HepG2 (cell line): Measurements from ENCODE around the gene GSG1. TPM values are rescaled to one million over a fixed set of nuclear protein-coding genes. Genes with fewer than 3 reads are reported as not detected.

Experiments used
- ATAC-seq: fragments of 200-7000 bp; cut with Tn5 transposase; 3 replicates; pipeline ENCODE4 v1.9.1; 2020; ENCODE audit warnings: mild to moderate bottlenecking, moderate library complexity
- BruUV-seq: library from RNA; stranded (reverse); fragments of 400-500 nt; replicated peaks from 2 replicates; lab custom pipeline; 2021; lab: Mats Ljungman, UMichigan
- CTCF ChIA-PET: fragments of 300-600 bp; formaldehyde crosslinking; extraction: SDS; loops from one replicate; lab custom pipeline; 2021; ENCODE audit warnings: low total read pairs, inconsistent platforms, low intra/inter-chr PET ratio; lab: Yijun Ruan, JAX
- POLR2A ChIA-PET: fragments of 350-600 bp; sonication (Branson Sonifier 250); formaldehyde crosslinking; loops from one replicate; lab custom pipeline; 2020; ENCODE audit warnings: antibody characterized with exemption, inconsistent platforms; lab: Yijun Ruan, JAX
- DNase-seq: peaks from one replicate; pipeline ENCODE4 v3.0.0-alpha.2; 2015; ENCODE audit warnings: low spot score
- FAIRE-seq: peaks from 3 replicates; lab custom pipeline; 2011; peaks lifted over from hg19 to GRCh38; lab: Jason Lieb, UNC
- H2AFZ ChIP-seq: one replicate; pipeline ENCODE4 v1.6.1; 2011; ENCODE audit warnings: low read length, inconsistent platforms
- H3K27ac ChIP-seq: fragments of 300-600 bp; 3 replicates; pipeline ENCODE4 v1.8.0; 2011; ENCODE audit warnings: mixed run types, mild to moderate bottlenecking, mixed read lengths, low read length, inconsistent platforms; ENCODE audit not compliant: insufficient read depth; ENCODE audit errors: extremely low read length
- H3K27me3 ChIP-seq, 2 experiments: fragments of 200-600 bp in 1 of 2; 2 replicates in 1 of 2; 3 replicates in 1 of 2; pipeline versions ENCODE4 v1.6.0 to v1.8.0; 2011; ENCODE audit warnings: low read length in 2 of 2, mild to moderate bottlenecking in 2 of 2, moderate library complexity in 2 of 2, inconsistent platforms in 1 of 2; ENCODE audit not compliant: insufficient read depth in 2 of 2, control insufficient read depth in 1 of 2
- H3K36me3 ChIP-seq, 2 experiments: fragments of 200-600 bp in 1 of 2; replicated peaks in 1 of 2; 2 replicates in 1 of 2; 3 replicates in 1 of 2; pipeline versions ENCODE4 v1.5.1 to v1.8.0; 2011; ENCODE audit warnings: low read length in 2 of 2, inconsistent platforms in 1 of 2; ENCODE audit not compliant: insufficient read depth in 2 of 2, control insufficient read depth in 1 of 2
- H3K4me1 ChIP-seq: 2 replicates; pipeline ENCODE4 v1.5.1; 2012; ENCODE audit warnings: low read length, inconsistent platforms; ENCODE audit not compliant: insufficient read depth
- H3K4me2 ChIP-seq: 2 replicates; pipeline ENCODE4 v1.6.0; 2011; ENCODE audit warnings: low read depth, low read length, inconsistent platforms
- H3K4me3 ChIP-seq, 3 experiments: fragments of 200-600 bp in 1 of 3; sonication (generic), shearing (Covaris generic) in 1 of 3; replicated peaks in 1 of 3; 2 replicates each; pipeline ENCODE4 v1.5.1; 2011 to 2016; ENCODE audit warnings: low read length in 3 of 3, inconsistent platforms in 2 of 3, low read depth in 2 of 3, mild to moderate bottlenecking in 2 of 3, control low read depth in 1 of 3, mixed read lengths in 1 of 3; ENCODE audit not compliant: insufficient read depth in 1 of 3
- H3K79me2 ChIP-seq: one replicate; pipeline ENCODE4 v1.6.1; 2011; ENCODE audit warnings: low read length, inconsistent platforms; ENCODE audit not compliant: insufficient read depth
- H3K9ac ChIP-seq: 2 replicates; pipeline ENCODE4 v1.6.0; 2011; ENCODE audit warnings: mild to moderate bottlenecking, low read depth, low read length, inconsistent platforms; ENCODE audit not compliant: insufficient read depth
- H3K9me3 ChIP-seq: 2 replicates; pipeline ENCODE4 v1.5.1; 2012; ENCODE audit warnings: mild to moderate bottlenecking, low read length
- H4K20me1 ChIP-seq: 2 replicates; pipeline ENCODE4 v1.6.0; 2011; ENCODE audit warnings: inconsistent platforms, mild to moderate bottlenecking, low read length, moderate library complexity; ENCODE audit not compliant: insufficient read depth
- ASH2L ChIP-seq: fragments of 300-600, 200-600 bp; sonication (generic); IDR thresholded peaks from 2 replicates; pipeline ENCODE4 v1.7.0; 2017; ENCODE audit warnings: low read depth, mild to moderate bottlenecking, moderate library complexity, mixed read lengths, low read length; ENCODE audit not compliant: insufficient read length
- CREB1 ChIP-seq, 2 experiments: fragments of 450-650 bp in 1 of 2; IDR thresholded peaks; 2 replicates each; pipeline ENCODE4 v1.6.1; 2016 to 2017; ENCODE audit warnings: control low read depth in 1 of 2, mild to moderate bottlenecking in 1 of 2, missing compliant biosample characterization in 1 of 2, missing genetic modification characterization in 1 of 2
- CREM ChIP-seq, 2 experiments: sonication (generic) in 1 of 2; formaldehyde crosslinking in 1 of 2; IDR thresholded peaks; 2 replicates each; pipeline versions ENCODE4 v1.4.0 to v1.6.1; 2016 to 2020; ENCODE audit warnings: antibody characterized with exemption in 1 of 2, mild to moderate bottlenecking in 1 of 2, missing genetic modification reagents in 1 of 2
- KDM2A ChIP-seq: sonication (generic); formaldehyde crosslinking; IDR thresholded peaks from 2 replicates; pipeline ENCODE4 v1.4.0; 2020; ENCODE audit warnings: low read depth, missing genetic modification reagents, borderline replicate concordance
- KDM4B ChIP-seq: sonication (generic); formaldehyde crosslinking; IDR thresholded peaks from 2 replicates; pipeline ENCODE4 v1.4.0; 2020; ENCODE audit warnings: missing genetic modification reagents
- MXI1 ChIP-seq: IDR thresholded peaks from 3 replicates; pipeline ENCODE4 v1.6.1; 2012; ENCODE audit warnings: low read depth, low read length, inconsistent platforms, borderline replicate concordance
- MYC ChIP-seq: sonication (generic); formaldehyde crosslinking; IDR thresholded peaks from 2 replicates; pipeline ENCODE4 v1.9.0; 2021; ENCODE audit warnings: missing genetic modification reagents, borderline replicate concordance
- NFATC3 ChIP-seq: sonication (generic); formaldehyde crosslinking; IDR thresholded peaks from 2 replicates; pipeline ENCODE4 v1.5.1; 2020; ENCODE audit warnings: mild to moderate bottlenecking, missing genetic modification reagents
- SAFB2 ChIP-seq: sonication (generic); formaldehyde crosslinking; IDR thresholded peaks from 2 replicates; pipeline ENCODE4 v1.5.1; 2020; ENCODE audit warnings: missing genetic modification reagents, low read depth, mild to moderate bottlenecking, borderline replicate concordance
- SNRNP70 ChIP-seq: fragments of 200-400 bp; formaldehyde crosslinking; IDR thresholded peaks from 2 replicates; pipeline ENCODE4 v1.6.1; 2017; ENCODE audit warnings: mild to moderate bottlenecking, low read depth, low read length, moderate library complexity
- SOX13 ChIP-seq, 3 experiments: fragments of 450-650 bp in 1 of 3; sonication (generic) in 1 of 3; formaldehyde crosslinking in 1 of 3; IDR thresholded peaks in 2 of 3; conservative IDR thresholded peaks in 1 of 3; 2 replicates each; pipeline versions ENCODE4 v1.5.0 to v1.6.1; 2016 to 2020; ENCODE audit warnings: antibody characterized with exemption in 1 of 3, mild to moderate bottlenecking in 1 of 3, missing compliant biosample characterization in 1 of 3, missing genetic modification reagents in 1 of 3, moderate library complexity in 1 of 3
- SSRP1 ChIP-seq: IDR thresholded peaks from 2 replicates; pipeline ENCODE4 v1.6.1; 2016; ENCODE audit warnings: control low read depth
- ZNF333 ChIP-seq: sonication (generic); formaldehyde crosslinking; IDR thresholded peaks from 2 replicates; pipeline ENCODE4 v1.4.0; 2020; ENCODE audit warnings: mild to moderate bottlenecking, missing genetic modification reagents, borderline replicate concordance
- ZNF598 ChIP-seq: sonication (generic); formaldehyde crosslinking; IDR thresholded peaks from 2 replicates; pipeline ENCODE4 v1.5.1; 2020; ENCODE audit warnings: mild to moderate bottlenecking, missing genetic modification reagents, borderline replicate concordance
- ZSCAN31 ChIP-seq: sonication (generic); formaldehyde crosslinking; IDR thresholded peaks from 2 replicates; pipeline ENCODE4 v1.5.0; 2020; ENCODE audit warnings: low read depth, mild to moderate bottlenecking, missing genetic modification reagents
- WGBS: methylation state at CpG from one replicate; pipeline ENCODE4 v1.1.6; 2017; ENCODE audit warnings: low lambda C conversion rate; 5-methylcytosine and 5-hydroxymethylcytosine counted together
- in situ Hi-C: cut with HindIII; loops from 2 replicates; pipeline ENCODE4 v1.10.0; 2017; ENCODE audit warnings: low pct_unique_long_range_greater_than_20kb; ENCODE audit not compliant: extremely low pct_ligation_motif_present
- intact Hi-C: fragments of 100-400 bp; cut with micrococcal nuclease; formaldehyde crosslinking; loops from one replicate; pipeline ENCODE4 v1.10.0; 2022; ENCODE audit not compliant: unreplicated experiment
- polyA plus RNA-seq, 8 experiments: library from polyadenylated mRNA; depleted of rRNA in 3 of 8; stranded (reverse) in 7 of 8; unstranded in 1 of 8; fragments of >200 nt; fragmentation: Illumina TruSeq in 4 of 8; extraction: Trizol in 4 of 8; gene quantifications; 2 replicates each; pipeline versions ENCODE4 v1.2.1 to v1.2.3, GENCODE V29; 2011 to 2016; ENCODE audit warnings: low read depth in 4 of 8, missing spikeins in 1 of 8, mixed read lengths in 1 of 8; ENCODE audit not compliant: insufficient read depth in 1 of 8
- total RNA-seq, 5 experiments: library from RNA; depleted of rRNA; stranded (reverse); fragments of >200 nt; fragmentation: Illumina TruSeq; extraction: Trizol; gene quantifications; 2 replicates each; pipeline ENCODE4 v1.2.3, GENCODE V29; 2016; ENCODE audit warnings: low read depth in 1 of 5
- TF ChIP-seq, protein P1 (sequence below): sonication (generic); formaldehyde crosslinking; IDR thresholded peaks from 2 replicates; pipeline ENCODE4 v1.4.0; 2020; ENCODE audit warnings: missing genetic modification reagents

Gene GSG1
- total and polyA plus RNA-seq, 2 of the 13 experiments (the other 11 are each of a cell fraction or from before 2014, with no cell fraction given) = not detected

DNA sequence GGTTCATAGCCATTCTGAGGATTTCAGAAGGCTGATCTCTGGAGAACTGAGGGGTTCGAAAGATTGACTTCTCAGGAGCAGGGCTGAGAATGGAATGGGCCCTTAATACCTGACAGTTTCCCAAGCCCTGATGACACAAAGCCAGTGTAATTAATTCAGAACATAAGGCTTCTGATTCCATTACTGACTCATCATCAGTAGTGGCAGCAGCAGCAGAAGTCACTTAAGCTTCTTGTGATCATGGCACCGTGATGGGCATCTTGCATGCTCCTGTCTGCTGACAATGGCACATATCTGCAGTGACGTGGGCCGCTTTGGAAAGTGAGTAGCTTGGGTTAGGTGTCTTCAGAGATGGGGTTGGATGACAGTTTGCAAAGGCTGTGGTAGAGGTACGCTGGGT, 38.2 kb upstream of the GSG1 start:
- in situ Hi-C loops = no loop called here
- Histone ChIP-seq H4K20me1 (no peaks in the 10 kb centered on the region), H3K4me2 (no peak overlapping the region), H3K79me2 (no peaks in the 10 kb centered on the region), H3K27me3 (peaks cover 2 to 10% of the 10 kb centered on the region in 2 experiments; a peak in 3 of 5 replicates), H3K36me3 (no peaks in the 10 kb centered on the region), H2AFZ (no peak overlapping the region), H3K9me3 (no peaks in the 10 kb centered on the region), H3K4me3 (no peak overlapping the region), H3K27ac (no peak overlapping the region), H3K4me1 (no peaks in the 10 kb centered on the region), H3K9ac (no peak overlapping the region)
- CTCF ChIA-PET = no interaction called here
- FAIRE-seq = no peak
- WGBS = 0% methylated on average over 3 of the region's 5 CpGs
- POLR2A ChIA-PET = no interaction called here
- intact Hi-C loops = no loop called here
- no TSS peak for BruUV-seq
- DNase-seq = no peak
- TF ChIP-seq CREB1 (IDR thresholded peaks at IDR 0.05) (0 out of 2 replicates have a peak, but pooled peaks have one; percentile 6), CREB1 (CRISPR knock-in tag; IDR thresholded peaks at IDR 0.05) (no peak), ZNF598 (CRISPR knock-in tag) (no peak), SSRP1 (no peak)
- ATAC-seq = no peak

DNA sequence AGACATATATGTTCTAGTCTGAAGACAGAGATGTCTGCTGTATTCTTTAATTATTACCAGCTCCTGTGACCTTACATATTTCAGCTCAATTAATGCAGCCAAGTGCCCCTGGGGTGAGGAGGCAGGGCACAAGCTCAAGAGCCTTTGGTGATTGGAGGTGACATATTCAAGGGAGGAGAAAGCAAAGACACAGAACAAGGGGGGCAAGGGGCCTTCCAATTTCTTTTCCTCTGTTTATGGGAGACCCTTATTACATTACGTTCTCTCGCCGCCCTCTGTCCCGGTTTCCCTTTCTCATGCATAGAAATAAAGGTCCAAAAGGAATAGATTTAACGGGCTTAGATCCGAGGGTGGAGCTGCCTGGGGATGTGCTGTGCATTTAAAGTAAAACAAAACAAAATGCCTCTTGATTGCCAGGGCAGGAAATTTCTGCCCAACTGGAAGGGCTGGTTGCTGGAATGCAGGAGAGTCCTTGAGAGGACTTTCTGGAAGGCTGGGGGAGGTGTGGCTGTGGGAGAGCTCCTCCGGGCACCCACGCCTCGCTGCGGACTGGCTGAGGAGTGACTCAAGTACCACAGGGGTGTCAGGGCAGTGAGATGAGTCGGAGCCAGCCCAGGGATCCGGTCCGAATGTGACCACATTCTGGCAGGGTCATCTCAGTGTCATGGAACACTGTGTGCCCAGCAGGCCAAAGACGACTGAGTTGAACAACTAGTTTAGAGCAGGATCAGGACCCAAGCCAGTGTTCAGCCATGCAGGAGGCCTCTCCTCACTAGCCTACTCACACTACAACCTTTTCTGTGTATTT, 32.1 kb upstream of the GSG1 start:
- WGBS = 31% methylated on average over 7 of the region's 14 CpGs
- CTCF ChIA-PET = no interaction called here
- no peak overlapping the region for H3K27ac ChIP-seq

More for the DNA sequence above, 32.1 kb upstream of the GSG1 start:
- Histone ChIP-seq H3K4me1 (no peaks in the 10 kb centered on the region), H2AFZ (no peak overlapping the region), H3K79me2 (no peaks in the 10 kb centered on the region), H3K4me2 (no peak overlapping the region), H3K27me3 (peaks cover 0 to 3% of the 10 kb centered on the region in 2 experiments; a peak in 1 of 5 replicates), H3K9me3 (no peaks in the 10 kb centered on the region), H4K20me1 (no peaks in the 10 kb centered on the region), H3K9ac (no peak overlapping the region), H3K36me3 (no peaks in the 10 kb centered on the region), H3K4me3 (no peak overlapping the region)
- DNase-seq (no peak), FAIRE-seq (no peak), ATAC-seq (no peak)
- POLR2A ChIA-PET = no interaction called here
- no TSS peak for BruUV-seq
- no peak for TF ChIP-seq KDM2A
- no peak for TF ChIP-seq MYC
- TF ChIP-seq CREM (IDR thresholded peaks at IDR 0.05) = no peak
- TF ChIP-seq CREM (CRISPR knock-in tag; IDR thresholded peaks at IDR 0.05) = no peak
- no peak for TF ChIP-seq MXI1
- TF ChIP-seq, protein P1, sequence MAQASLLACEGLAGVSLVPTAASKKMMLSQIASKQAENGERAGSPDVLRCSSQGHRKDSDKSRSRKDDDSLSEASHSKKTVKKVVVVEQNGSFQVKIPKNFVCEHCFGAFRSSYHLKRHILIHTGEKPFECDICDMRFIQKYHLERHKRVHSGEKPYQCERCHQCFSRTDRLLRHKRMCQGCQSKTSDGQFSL (CRISPR knock-in tag) = no peak
- no peak for TF ChIP-seq SOX13 (IDR thresholded peaks at IDR 0.05)
- TF ChIP-seq SOX13 (CRISPR knock-in tag; conservative IDR thresholded peaks at IDR 0.05 in 1 of 2, IDR thresholded peaks at IDR 0.05 in 1 of 2) = no peak
- no peak for TF ChIP-seq SNRNP70
- no peak for TF ChIP-seq KDM4B (CRISPR knock-in tag)
- TF ChIP-seq ASH2L = no peak
- TF ChIP-seq SAFB2 (CRISPR knock-in tag) = no peak
- no peak for TF ChIP-seq ZSCAN31 (CRISPR knock-in tag)
- no peak for TF ChIP-seq NFATC3 (CRISPR knock-in tag)
- TF ChIP-seq ZNF333 (CRISPR knock-in tag) = no peak
- intact Hi-C loops = loop anchor here (10.0 kb wide), 1 partner anchor 659 kb away; no protein-coding TSS in a partner anchor
- in situ Hi-C loops = no loop called here
